Jurkat, Clone E6-1 (cell line): ENCODE results near the gene ARL15.

Experiments
- DNase-seq: peaks from one replicate; pipeline ENCODE4 v3.0.0-alpha.2; 2011; ENCODE audit warnings: low read depth, low spot score
- H3K4me3 ChIP-seq: 2 replicates; pipeline ENCODE4 v1.5.1; 2011; ENCODE audit warnings: mild to moderate bottlenecking, low read length, control low read depth, moderate library complexity

ARL15 gene

GRCh38 chr5:54317511-54318260 lies 7.3 kb upstream of the ARL15 start:
- no peak for DNase-seq
- H3K4me3 ChIP-seq = no peak overlapping the region

GRCh38 chr5:54315736-54316528 lies 5.6 kb upstream of the ARL15 start:
- DNase-seq = no peak
- no peak overlapping the region for H3K4me3 ChIP-seq

GRCh38 chr5:54313311-54314270 lies 3.2 kb upstream of the ARL15 start:
- DNase-seq = no peak
- H3K4me3 ChIP-seq = no peak overlapping the region

GRCh38 chr5:54312499-54312898 lies 2.1 kb upstream of the ARL15 start:
- no peak for DNase-seq
- no peak overlapping the region for H3K4me3 ChIP-seq

DNA sequence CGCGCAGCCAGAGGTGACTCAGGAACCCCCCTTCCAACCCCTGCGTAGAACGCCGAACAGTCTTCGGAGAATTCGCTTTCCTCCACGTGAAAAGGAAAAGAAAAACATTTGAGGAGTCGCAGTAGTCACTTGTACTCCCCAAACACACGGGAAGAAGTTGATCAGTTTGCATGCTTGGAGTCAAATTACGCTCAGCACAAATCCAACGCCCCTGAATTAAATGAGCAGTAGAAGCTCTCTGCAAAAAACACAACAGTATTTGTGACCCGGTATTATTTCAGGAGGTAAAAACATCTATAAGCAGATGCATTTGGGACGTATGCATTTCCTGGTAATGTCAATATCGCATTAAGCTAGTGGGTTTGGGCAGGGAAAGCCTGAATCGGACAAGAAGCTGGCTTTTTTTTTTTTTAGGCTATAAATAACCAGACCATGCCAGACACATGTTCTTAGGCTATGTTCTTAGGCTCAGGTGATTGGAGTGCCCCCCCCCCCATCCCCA lies 854 bp upstream of the ARL15 start:
- peak overlapping the region; percentile 74 for H3K4me3 ChIP-seq
- DNase-seq = no peak

GRCh38 chr5:54309691-54310432 lies 511 bp downstream of the ARL15 start:
- no peak for DNase-seq
- peak overlapping the region; percentile 89 for H3K4me3 ChIP-seq

DNA sequence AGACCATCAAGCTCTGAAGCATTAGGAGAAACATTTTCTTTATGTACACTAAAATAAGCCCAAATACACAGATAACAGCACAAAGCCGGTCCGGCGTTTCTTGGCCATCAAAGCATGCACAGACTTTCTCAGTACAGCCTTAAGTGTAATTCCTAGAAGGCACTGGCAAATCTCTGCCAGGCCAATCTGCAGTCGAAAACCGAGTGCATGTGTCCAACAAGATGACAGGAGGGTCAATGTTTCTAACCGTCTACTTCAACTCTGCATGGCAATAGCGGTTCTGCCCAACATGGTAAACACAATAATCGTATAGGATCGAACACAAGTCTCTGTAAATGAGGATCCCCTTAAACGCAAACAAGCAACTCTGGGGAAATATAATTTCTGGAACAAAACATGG lies 1.1 kb downstream of the ARL15 start:
- peak overlapping the region; percentile 89 for H3K4me3 ChIP-seq
- no peak for DNase-seq

DNA sequence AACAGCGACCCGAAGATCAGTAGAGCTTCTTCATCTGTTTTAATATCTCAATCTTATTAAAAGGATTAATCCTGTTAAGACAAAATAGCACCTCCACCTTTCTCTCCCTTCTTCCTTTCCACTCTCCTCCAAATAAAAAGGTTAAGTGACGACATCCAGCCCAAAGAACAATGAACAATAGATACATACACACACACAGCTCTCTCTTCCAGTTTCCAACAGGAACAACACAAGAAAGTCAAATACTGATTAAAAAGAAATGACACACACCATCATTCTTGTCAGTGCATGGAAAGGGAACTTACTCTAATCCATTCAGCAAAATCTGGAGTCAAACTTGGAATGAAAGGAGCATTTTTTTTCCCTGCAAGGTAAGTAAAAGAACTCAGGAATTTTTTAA lies 2.8 kb downstream of the ARL15 start:
- no peak for DNase-seq

GRCh38 chr5:54306893-54307292 lies 3.5 kb downstream of the ARL15 start:
- H3K4me3 ChIP-seq = no peak overlapping the region
- DNase-seq = no peak

More for the DNA sequence above, 2.8 kb downstream of the ARL15 start:
- H3K4me3 ChIP-seq = no peak overlapping the region

GRCh38 chr5:54305737-54306136 lies 4.6 kb downstream of the ARL15 start:
- no peak for DNase-seq
- no peak overlapping the region for H3K4me3 ChIP-seq

GRCh38 chr5:54304040-54304439 lies 6.3 kb downstream of the ARL15 start:
- DNase-seq = no peak
- H3K4me3 ChIP-seq = no peak overlapping the region

- no peak for DNase-seq
- H3K4me3 ChIP-seq = no peak overlapping the region
Measured at GRCh38 chr5:54302267-54302687, 8.1 kb downstream of the ARL15 start.

DNA sequence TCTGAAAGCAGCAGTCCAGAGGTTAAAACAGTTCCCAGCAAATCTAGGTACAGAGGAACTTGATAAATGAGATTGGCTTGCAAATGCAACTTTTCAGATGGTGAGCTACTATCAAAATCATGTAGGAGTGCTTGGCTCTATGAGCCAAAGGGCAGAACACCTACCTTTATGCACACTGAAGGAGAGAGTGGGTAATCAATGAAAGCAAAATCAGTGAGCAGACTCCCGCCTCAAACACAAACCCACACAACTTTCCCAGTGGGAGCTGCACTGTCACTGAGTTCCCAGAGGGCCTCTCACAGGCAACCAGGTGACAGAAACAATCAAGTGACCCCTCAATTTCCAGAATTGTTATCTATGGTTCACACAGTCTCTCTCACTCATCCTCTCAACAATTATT lies 8.5 kb downstream of the ARL15 start:
- H3K4me3 ChIP-seq = no peak overlapping the region
- no peak for DNase-seq

DNA sequence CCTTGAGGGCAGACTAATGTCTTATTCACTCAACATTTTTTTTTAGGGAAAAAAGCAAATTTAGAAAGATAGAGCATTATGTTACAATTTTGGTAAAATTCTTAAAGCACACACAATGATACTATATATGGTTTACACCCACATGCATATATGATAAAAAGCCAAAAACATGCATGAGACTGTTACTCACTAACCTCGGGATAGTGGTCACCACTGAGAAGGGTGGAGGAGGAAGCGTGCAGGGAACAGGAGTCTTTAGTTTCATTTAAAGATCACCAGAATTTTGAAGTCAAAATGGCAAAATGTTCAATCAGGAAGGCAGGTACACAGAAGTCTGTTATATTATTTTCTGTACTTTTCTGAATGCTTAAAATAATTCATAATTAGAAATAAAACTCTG lies 9.2 kb downstream of the ARL15 start:
- no peak for DNase-seq
- no peak overlapping the region for H3K4me3 ChIP-seq

DNA sequence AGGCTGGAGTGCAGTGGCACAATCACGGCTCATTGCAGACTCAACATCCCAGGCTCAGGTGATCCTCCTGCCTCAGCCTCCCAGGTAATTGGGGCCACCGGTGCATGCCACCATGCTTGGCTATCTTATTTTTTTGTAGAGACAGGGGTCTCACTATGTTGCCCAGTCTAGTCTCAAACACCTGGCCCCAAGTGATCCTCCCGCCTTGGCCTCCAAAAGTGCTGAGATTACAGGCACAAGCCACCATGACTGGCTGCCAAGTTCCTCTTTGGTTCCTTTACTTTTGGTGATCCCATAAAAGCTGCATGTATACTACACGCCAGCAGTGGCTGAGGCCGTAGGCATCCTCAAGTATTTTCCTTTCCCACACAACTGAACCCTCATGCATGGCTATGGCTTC lies 11.4 kb downstream of the ARL15 start:
- DNase-seq = no peak

DNA sequence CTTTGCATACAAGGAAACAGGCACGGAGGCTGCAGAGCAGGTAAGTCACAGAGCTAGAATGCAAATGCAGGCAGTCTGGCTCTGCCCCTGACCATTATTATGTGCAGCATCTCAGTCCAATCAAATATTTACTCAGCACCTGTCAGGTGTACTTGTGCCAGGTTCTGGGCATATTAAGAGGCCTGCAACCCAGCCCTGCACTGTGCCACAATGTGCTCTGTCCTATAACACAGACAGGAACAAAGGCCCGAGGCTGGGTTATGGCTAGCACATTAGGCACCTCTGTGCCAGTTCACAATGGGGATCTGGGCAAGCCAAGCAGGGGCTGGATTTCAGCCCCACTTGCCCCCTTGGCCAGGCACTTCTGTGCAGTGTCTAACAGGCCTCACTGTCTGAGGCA lies 14.0 kb downstream of the ARL15 start:
- no peak overlapping the region for H3K4me3 ChIP-seq
- no peak for DNase-seq

More for the DNA sequence above, 11.4 kb downstream of the ARL15 start:
- H3K4me3 ChIP-seq = no peak overlapping the region

DNA sequence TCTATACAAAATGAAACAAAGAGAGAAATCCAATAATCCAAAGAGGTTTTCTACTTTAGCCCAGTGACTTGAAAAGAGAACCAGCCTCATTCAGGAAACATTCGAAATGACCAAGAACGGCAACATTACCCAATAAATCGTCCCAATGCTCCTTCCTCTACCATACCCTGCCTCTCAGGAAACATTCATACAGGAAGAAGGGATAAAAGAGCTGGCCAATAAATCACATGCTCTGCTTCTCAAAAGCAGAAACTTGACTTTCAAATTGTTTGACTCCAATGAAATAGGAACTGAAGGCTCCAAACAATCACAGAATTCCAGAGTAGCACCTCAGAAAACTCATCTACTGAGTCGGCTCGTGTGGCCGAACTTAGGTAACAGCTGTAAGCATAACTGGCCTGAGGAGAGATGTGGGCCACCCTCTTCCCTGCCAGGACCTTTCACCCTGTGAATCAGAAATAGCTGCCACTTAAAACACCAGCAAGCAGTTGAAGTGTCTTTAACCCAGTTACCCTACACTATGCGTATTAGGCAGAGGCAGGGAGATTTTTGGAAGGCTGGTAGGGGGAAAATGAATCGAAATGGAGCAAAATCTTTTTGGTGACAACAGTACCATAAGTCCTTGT lies 14.6 kb downstream of the ARL15 start:
- DNase-seq = no peak
- no peak overlapping the region for H3K4me3 ChIP-seq

DNA sequence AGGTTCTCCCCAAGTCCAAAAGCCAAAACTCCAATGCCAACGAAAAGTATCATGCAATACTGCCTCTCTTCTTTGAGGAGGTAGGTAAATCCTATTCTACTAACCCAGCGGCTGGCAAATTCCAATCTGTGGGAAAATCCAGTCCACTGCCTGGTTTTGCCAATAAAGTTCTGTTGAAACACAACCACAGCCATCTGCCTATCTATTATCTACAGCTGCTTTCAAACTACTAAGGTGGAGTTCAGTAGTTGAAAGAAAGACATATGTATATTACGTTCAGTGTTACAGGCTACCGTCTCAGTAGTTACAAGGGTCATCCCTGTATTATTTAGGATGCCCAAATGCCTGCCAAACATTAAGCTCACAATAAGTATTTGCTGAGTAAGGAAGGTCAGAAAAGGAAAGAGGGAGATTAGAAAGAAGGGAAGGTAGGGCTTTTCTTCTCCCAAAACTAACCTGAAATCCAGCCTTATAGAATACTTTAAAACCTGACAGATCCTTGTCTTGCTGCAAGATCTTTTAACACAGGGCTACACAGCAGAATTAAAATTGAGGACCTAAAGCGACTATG lies 16.2 kb downstream of the ARL15 start:
- H3K4me3 ChIP-seq = no peak overlapping the region
- no peak for DNase-seq
